Breast epithelium (tissue), 4 donors: ENCODE results near the gene CUBN. TPM values are rescaled to one million over a fixed set of nuclear protein-coding genes. Genes with fewer than 3 reads are reported as not detected.

ENCODE experiments used
- DNase-seq, 2 donors: peaks; one replicate each; pipeline ENCODE4 v3.0.0-alpha.2; 2019; ENCODE audit warnings: low spot score in 2 of 2
- H3K27ac ChIP-seq, 2 donors: fragments of 200-600 bp; sonication (generic) in 1 of 2; one replicate each; pipeline ENCODE4 v1.5.1; 2016 to 2019; ENCODE audit warnings: mild to moderate bottlenecking in 1 of 2
- H3K27me3 ChIP-seq, 2 donors: fragments of 200-600 bp; sonication (generic) in 1 of 2; one replicate each; pipeline versions ENCODE4 v1.5.1 to v1.6.0; 2017 to 2019; ENCODE audit warnings: control low read depth in 1 of 2, mild to moderate bottlenecking in 1 of 2
- H3K36me3 ChIP-seq: fragments of 200-600 bp; one replicate; pipeline ENCODE4 v1.5.1; 2019
- H3K4me1 ChIP-seq, 2 donors: fragments of 200-600 bp; sonication (generic); one replicate each; pipeline ENCODE4 v1.5.1; 2016 to 2019; ENCODE audit warnings: control low read depth in 1 of 2
- H3K4me3 ChIP-seq, 3 donors: fragments of 200-600 bp; sonication (generic); 1 replicate in 2 of 3; 2 replicates in 1 of 3; pipeline ENCODE4 v1.5.1; 2016 to 2019; ENCODE audit warnings: mild to moderate bottlenecking in 3 of 3, moderate library complexity in 2 of 3
- H3K9me3 ChIP-seq, 2 donors: fragments of 200-600 bp; sonication (generic) in 1 of 2; one replicate each; pipeline ENCODE4 v1.5.1; 2016 to 2019; ENCODE audit warnings: control low read depth in 1 of 2
- POLR2A ChIP-seq: fragments of 450-650 bp; IDR thresholded peaks from one replicate; pipeline ENCODE4 v1.6.1; 2016; ENCODE audit warnings: antibody characterized with exemption, mild to moderate bottlenecking, moderate library complexity
- POLR2AphosphoS5 ChIP-seq, 3 donors: sonication (generic); formaldehyde crosslinking; IDR thresholded peaks; one replicate each; pipeline ENCODE4 v1.6.1; 2017; ENCODE audit warnings: antibody characterized with exemption in 3 of 3
- intact Hi-C: fragments of 100-400 bp; cut with DNase I; formaldehyde crosslinking; loops from one replicate; pipeline ENCODE4 v1.15.1; 2023; ENCODE audit warnings: low total_unique reads
- total RNA-seq, 3 donors: library from RNA; depleted of rRNA; stranded (reverse); fragments of >200 nt; gene quantifications; one replicate each; pipeline ENCODE4 v1.1.0, GENCODE V29; 2016
- TF ChIP-seq, protein P1 (sequence below), 3 donors: fragments of 450-650 bp; IDR thresholded peaks; one replicate each; pipeline ENCODE4 v1.5.1; 2016 to 2017; ENCODE audit warnings: antibody characterized with exemption in 3 of 3, mild to moderate bottlenecking in 3 of 3, moderate library complexity in 3 of 3

Gene CUBN
- total RNA-seq, 3 donors from 2014 or later: 1.6 to 5.7 (median 5.0) TPM

DNA sequence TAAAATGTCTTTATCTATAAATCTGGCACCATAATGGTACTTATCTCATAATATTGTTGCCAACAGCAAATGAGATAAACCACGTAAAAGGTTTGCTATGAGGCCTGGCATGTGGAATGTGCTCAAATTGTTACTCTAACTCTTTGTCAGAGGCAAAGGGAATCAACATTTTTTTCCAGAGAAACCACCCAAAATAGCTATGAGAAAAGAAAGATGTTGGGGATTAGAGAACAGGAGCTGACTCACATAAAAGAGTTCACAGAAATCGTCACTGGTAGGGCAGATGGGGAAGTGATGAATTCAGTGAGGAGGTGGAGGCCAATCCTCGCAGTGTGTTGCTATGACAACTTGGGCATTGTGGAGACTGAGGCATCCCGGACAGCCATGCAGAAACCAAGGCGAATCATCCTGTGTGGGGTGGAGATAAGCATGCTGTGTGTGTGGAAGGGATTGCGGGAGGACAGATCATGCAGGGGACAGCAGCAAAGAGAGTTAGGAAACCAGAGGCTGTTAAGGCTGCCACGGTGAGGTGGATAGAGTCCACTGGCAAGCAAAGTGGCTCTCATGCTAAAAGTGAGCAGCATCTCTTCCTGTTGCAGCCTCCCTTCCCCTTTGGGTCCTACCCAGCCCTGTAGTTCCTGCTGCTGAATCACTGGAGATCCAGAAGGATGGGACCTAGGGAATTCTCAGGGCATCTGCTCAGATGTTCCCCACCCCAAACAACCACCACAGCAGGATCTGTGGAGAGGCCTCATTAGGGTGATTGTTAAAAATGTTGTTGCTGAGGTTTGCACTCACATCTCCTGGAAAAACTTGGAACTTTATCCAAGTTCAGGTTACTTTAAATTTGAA is 103.9 kb downstream of the CUBN start:
- Histone ChIP-seq H3K27me3 (no peaks in the 10 kb centered on the region), H3K27ac (peak overlapping the region; percentile 43 to 77), H3K4me1 (no peaks in the 10 kb centered on the region), H3K9me3 (no peaks in the 10 kb centered on the region), H3K4me3 (no peak overlapping the region), H3K36me3 (no peaks in the 10 kb centered on the region)
- peak in 1 of 3 donors; percentile 48 for TF ChIP-seq POLR2AphosphoS5 (IDR thresholded peaks at IDR 0.05)
- TF ChIP-seq, protein P1, sequence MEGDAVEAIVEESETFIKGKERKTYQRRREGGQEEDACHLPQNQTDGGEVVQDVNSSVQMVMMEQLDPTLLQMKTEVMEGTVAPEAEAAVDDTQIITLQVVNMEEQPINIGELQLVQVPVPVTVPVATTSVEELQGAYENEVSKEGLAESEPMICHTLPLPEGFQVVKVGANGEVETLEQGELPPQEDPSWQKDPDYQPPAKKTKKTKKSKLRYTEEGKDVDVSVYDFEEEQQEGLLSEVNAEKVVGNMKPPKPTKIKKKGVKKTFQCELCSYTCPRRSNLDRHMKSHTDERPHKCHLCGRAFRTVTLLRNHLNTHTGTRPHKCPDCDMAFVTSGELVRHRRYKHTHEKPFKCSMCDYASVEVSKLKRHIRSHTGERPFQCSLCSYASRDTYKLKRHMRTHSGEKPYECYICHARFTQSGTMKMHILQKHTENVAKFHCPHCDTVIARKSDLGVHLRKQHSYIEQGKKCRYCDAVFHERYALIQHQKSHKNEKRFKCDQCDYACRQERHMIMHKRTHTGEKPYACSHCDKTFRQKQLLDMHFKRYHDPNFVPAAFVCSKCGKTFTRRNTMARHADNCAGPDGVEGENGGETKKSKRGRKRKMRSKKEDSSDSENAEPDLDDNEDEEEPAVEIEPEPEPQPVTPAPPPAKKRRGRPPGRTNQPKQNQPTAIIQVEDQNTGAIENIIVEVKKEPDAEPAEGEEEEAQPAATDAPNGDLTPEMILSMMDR (IDR thresholded peaks at IDR 0.05): no peak
- intact Hi-C loops: no loop called here
- DNase-seq: no peak

DNA sequence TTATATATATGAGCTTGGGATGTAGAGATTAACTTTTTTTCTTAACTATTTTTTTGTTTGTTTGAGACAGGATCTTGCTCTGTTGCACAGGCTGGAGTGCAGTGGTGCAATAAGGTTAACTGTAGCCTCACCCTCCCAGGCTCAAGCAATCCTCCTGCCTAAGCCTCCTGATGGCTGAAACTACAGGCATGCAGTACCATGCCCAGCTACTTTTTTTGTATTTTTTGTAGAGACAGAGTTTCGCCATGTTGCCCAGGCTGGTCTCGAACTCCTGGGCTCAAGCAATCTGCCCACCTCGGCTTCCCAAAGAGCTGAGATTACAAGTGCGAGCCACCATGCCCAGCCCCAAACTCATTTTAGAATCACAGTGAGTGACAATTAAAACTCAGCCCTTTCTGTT is 105.2 kb downstream of the CUBN start:
- peak overlapping the region in 1 of 2 donors; percentile 59 for H3K27ac ChIP-seq
- DNase-seq: no peak
- no peak overlapping the region for H3K4me3 ChIP-seq
- TF ChIP-seq, protein P1 (IDR thresholded peaks at IDR 0.05): no peak
- TF ChIP-seq POLR2A (no peak), POLR2AphosphoS5 (IDR thresholded peaks at IDR 0.05) (no peak)
- H3K27me3 ChIP-seq: no peaks in the 10 kb centered on the region
- no peaks in the 10 kb centered on the region for H3K36me3 ChIP-seq
- H3K9me3 ChIP-seq: no peaks in the 10 kb centered on the region
- intact Hi-C loops: no loop called here
- no peaks in the 10 kb centered on the region for H3K4me1 ChIP-seq

- H3K4me1 ChIP-seq: no peaks in the 10 kb centered on the region
- H3K27ac ChIP-seq: peak overlapping the region; percentile 59 to 76
- H3K4me3 ChIP-seq: no peak overlapping the region
- DNase-seq: peak in 1 of 2 donors; percentile 50
- no peaks in the 10 kb centered on the region for H3K36me3 ChIP-seq
- H3K27me3 ChIP-seq: no peaks in the 10 kb centered on the region
- no peak for TF ChIP-seq POLR2A
- TF ChIP-seq, protein P1 (IDR thresholded peaks at IDR 0.05): no peak
- peak in 2 of 3 donors; percentile 42 to 59 for TF ChIP-seq POLR2AphosphoS5 (IDR thresholded peaks at IDR 0.05)
- no peaks in the 10 kb centered on the region for H3K9me3 ChIP-seq
- intact Hi-C loops: no loop called here
These were observed 106.0 kb downstream of the CUBN start for GRCh38 chr10:17023386-17024298.

GRCh38 chr10:17022896-17023295 is 106.7 kb downstream of the CUBN start:
- Histone ChIP-seq H3K4me3 (no peak overlapping the region), H3K4me1 (no peaks in the 10 kb centered on the region), H3K27me3 (no peaks in the 10 kb centered on the region), H3K36me3 (no peaks in the 10 kb centered on the region), H3K9me3 (no peaks in the 10 kb centered on the region), H3K27ac (peak overlapping the region in 1 of 2 donors; percentile 59)
- intact Hi-C loops: no loop called here
- TF ChIP-seq POLR2AphosphoS5 (IDR thresholded peaks at IDR 0.05): no peak
- no peak for TF ChIP-seq POLR2A
- TF ChIP-seq, protein P1 (IDR thresholded peaks at IDR 0.05): no peak
- DNase-seq: no peak
